ENCODE data around the gene VPS45.

The VPS45 gene

GRCh38 chr1:150094734-150095265, 27.2 kb downstream of the VPS45 start:
- no peaks in the 10 kb centered on the region for H3K9me3 ChIP-seq (ENCODE audit: insufficient read depth, low read depth, low read length)
- peaks cover 58% of the 10 kb centered on the region for H3K36me3 ChIP-seq (ENCODE audit: insufficient read depth, low read length)
- no peak overlapping the region for H3K9ac ChIP-seq (ENCODE audit: low read depth, low read length)
- WGBS, result 97% methylated on average over 2 of the region's 3 CpGs
- no peak overlapping the region for H3K27ac ChIP-seq (ENCODE audit: low read depth, low read length)
- H3K27me3 ChIP-seq (ENCODE audit: insufficient read depth, low read length), result no peaks in the 10 kb centered on the region
- H3K4me3 ChIP-seq (ENCODE audit: low read length), result no peak overlapping the region
- H3K4me1 ChIP-seq (ENCODE audit: insufficient read depth, low read length), result no peaks in the 10 kb centered on the region

DNA sequence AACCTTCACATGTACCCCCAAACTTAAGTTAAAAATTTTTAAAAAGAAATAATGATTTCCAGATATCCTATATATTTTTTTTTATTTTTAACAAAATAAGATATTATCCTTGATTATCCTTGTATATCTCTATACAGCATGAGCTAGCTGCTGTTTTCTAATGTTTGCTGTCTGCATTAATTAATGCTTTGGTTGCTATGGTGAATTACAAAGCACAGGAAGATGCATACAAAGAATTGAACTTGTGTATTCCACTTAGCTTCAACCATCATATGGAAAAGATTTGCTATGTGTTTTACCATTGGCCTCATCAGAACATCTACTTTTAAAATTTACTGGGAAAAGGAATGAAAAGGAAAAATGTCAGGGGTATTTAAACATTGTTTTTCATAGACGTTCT, 35.4 kb downstream of the VPS45 start:
- no peaks in the 10 kb centered on the region for H3K4me1 ChIP-seq (ENCODE audit: insufficient read depth, low read length)
- no peaks in the 10 kb centered on the region for H3K9me3 ChIP-seq (ENCODE audit: insufficient read depth, low read depth, low read length)
- no peak overlapping the region for H3K9ac ChIP-seq (ENCODE audit: low read depth, low read length)
- peaks cover 12% of the 10 kb centered on the region; the same call in 1 of the 2 replicates for H3K36me3 ChIP-seq (ENCODE audit: insufficient read depth, low read length)
- 80% methylated on average over 1 of the region's 1 CpG for WGBS
- no peaks in the 10 kb centered on the region for H3K27me3 ChIP-seq (ENCODE audit: insufficient read depth, low read length)
- H3K27ac ChIP-seq (ENCODE audit: low read depth, low read length), result no peak overlapping the region
- no peak overlapping the region for H3K4me3 ChIP-seq (ENCODE audit: low read length)

DNA sequence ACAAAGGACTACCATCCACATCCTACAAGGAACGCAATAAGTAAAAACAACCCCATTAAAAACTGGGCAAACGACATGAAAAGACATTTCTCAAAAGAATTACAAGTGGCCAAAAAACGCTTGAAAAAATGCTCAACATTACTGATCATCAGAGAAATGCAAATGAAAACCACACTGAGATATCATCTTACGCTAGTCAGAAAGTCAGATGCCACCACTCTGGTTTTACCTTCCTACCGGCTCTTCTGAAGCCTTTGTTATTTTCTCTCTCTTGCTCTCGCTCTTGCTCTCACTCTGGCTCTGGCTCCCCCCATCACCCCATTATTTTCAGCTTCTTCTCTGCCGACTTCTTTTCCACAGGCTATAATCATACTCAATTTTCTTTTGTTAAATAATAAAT, 38.8 kb downstream of the VPS45 start:
- Histone ChIP-seq H3K9me3 (ENCODE audit: insufficient read depth, low read depth, low read length) (no peaks in the 10 kb centered on the region), H3K27me3 (ENCODE audit: insufficient read depth, low read length) (no peaks in the 10 kb centered on the region), H3K4me3 (ENCODE audit: low read length) (no peak overlapping the region), H3K9ac (ENCODE audit: low read depth, low read length) (no peak overlapping the region), H3K36me3 (ENCODE audit: insufficient read depth, low read length) (peaks cover 7% of the 10 kb centered on the region; the same call in 1 of the 2 replicates), H3K4me1 (ENCODE audit: insufficient read depth, low read length) (no peaks in the 10 kb centered on the region), H3K27ac (ENCODE audit: low read depth, low read length) (no peak overlapping the region)
- 79% methylated on average over 7 of the region's 7 CpGs for WGBS

DNA sequence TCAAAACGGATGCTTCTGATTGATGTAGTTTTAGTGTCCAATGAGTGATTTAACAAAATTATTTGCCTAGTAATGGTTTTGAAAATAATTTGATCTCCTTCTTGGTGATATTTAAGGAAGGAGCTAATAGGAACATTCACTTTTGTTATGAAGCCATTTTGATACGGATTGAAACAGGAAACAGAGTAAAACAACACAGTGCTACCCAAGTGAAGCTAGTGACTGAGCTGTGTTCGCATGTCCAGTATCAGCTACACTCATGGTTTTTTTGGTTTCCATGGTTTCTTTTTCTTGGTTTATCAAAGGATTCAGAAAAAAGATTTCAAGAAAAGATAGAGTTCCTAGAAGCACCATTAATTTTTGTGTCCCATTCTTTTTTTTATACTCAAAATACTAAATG, 42.0 kb downstream of the VPS45 start:
- peaks cover 9% of the 10 kb centered on the region; the same call in 1 of the 2 replicates for H3K36me3 ChIP-seq (ENCODE audit: insufficient read depth, low read length)
- H3K27me3 ChIP-seq (ENCODE audit: insufficient read depth, low read length), result no peaks in the 10 kb centered on the region
- no peak overlapping the region for H3K27ac ChIP-seq (ENCODE audit: low read depth, low read length)
- no peaks in the 10 kb centered on the region for H3K4me1 ChIP-seq (ENCODE audit: insufficient read depth, low read length)
- 0 out of 2 replicates have a peak, but pooled peaks cover 2% of the 10 kb centered on the region for H3K9me3 ChIP-seq (ENCODE audit: insufficient read depth, low read depth, low read length)
- WGBS, result 93% methylated on average over 3 of the region's 3 CpGs
- no peak overlapping the region for H3K4me3 ChIP-seq (ENCODE audit: low read length)
- no peak overlapping the region for H3K9ac ChIP-seq (ENCODE audit: low read depth, low read length)

- H3K9ac ChIP-seq (ENCODE audit: low read depth, low read length), result no peak overlapping the region
- no peak overlapping the region for H3K27ac ChIP-seq (ENCODE audit: low read depth, low read length)
- peaks cover 7% of the 10 kb centered on the region for H3K9me3 ChIP-seq (ENCODE audit: insufficient read depth, low read depth, low read length)
- peaks cover 14% of the 10 kb centered on the region; the same call in 1 of the 2 replicates for H3K36me3 ChIP-seq (ENCODE audit: insufficient read depth, low read length)
- H3K4me3 ChIP-seq (ENCODE audit: low read length), result no peak overlapping the region
- 87% methylated on average over 2 of the region's 2 CpGs for WGBS
- no peaks in the 10 kb centered on the region for H3K27me3 ChIP-seq (ENCODE audit: insufficient read depth, low read length)
- H3K4me1 ChIP-seq (ENCODE audit: insufficient read depth, low read length), result no peaks in the 10 kb centered on the region
These were observed 42.5 kb downstream of the VPS45 start for GRCh38 chr1:150110116-150110515.

GRCh38 chr1:150111670-150112069, 44.1 kb downstream of the VPS45 start:
- Histone ChIP-seq H3K4me1 (ENCODE audit: insufficient read depth, low read length) (no peaks in the 10 kb centered on the region), H3K4me3 (ENCODE audit: low read length) (no peak overlapping the region), H3K27me3 (ENCODE audit: insufficient read depth, low read length) (no peaks in the 10 kb centered on the region), H3K36me3 (ENCODE audit: insufficient read depth, low read length) (peaks cover 12% of the 10 kb centered on the region; the same call in 1 of the 2 replicates), H3K27ac (ENCODE audit: low read depth, low read length) (no peak overlapping the region), H3K9me3 (ENCODE audit: insufficient read depth, low read depth, low read length) (peaks cover 11% of the 10 kb centered on the region), H3K9ac (ENCODE audit: low read depth, low read length) (no peak overlapping the region)
- WGBS, result 98% methylated on average over 4 of the region's 5 CpGs

- Histone ChIP-seq H3K36me3 (ENCODE audit: insufficient read depth, low read length) (peaks cover 12% of the 10 kb centered on the region; the same call in 1 of the 2 replicates), H3K9ac (ENCODE audit: low read depth, low read length) (no peak overlapping the region), H3K9me3 (ENCODE audit: insufficient read depth, low read depth, low read length) (peaks cover 11% of the 10 kb centered on the region), H3K4me1 (ENCODE audit: insufficient read depth, low read length) (no peaks in the 10 kb centered on the region), H3K27ac (ENCODE audit: low read depth, low read length) (no peak overlapping the region), H3K4me3 (ENCODE audit: low read length) (no peak overlapping the region), H3K27me3 (ENCODE audit: insufficient read depth, low read length) (no peaks in the 10 kb centered on the region)
- no CpG with 5 or more reads among the region's 1 CpG for WGBS
These were observed 47.5 kb downstream of the VPS45 start for GRCh38 chr1:150115121-150115520.

DNA sequence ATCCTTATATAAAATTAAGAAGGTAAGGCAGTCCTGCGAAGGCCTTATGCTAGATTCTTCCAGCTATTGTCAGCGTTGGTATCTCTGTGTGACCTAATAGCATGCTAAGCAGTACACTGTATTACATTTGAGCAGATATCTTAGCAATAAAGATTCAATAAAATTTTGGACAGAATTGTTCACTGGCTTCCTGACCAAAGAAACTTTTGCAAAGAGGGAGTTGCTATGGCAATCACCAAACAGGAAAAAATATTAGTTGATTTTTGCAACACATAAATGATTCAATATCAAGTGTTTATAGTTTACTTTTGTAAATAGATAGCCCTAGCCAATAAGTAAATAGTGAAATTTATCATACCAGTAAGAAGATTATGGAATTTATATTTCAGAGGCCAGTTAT, 51.1 kb downstream of the VPS45 start:
- 92% methylated on average over 2 of the region's 2 CpGs for WGBS
- peaks cover 6% of the 10 kb centered on the region; the same call in 1 of the 2 replicates for H3K36me3 ChIP-seq (ENCODE audit: insufficient read depth, low read length)
- H3K9me3 ChIP-seq (ENCODE audit: insufficient read depth, low read depth, low read length), result peaks cover 11% of the 10 kb centered on the region

DNA sequence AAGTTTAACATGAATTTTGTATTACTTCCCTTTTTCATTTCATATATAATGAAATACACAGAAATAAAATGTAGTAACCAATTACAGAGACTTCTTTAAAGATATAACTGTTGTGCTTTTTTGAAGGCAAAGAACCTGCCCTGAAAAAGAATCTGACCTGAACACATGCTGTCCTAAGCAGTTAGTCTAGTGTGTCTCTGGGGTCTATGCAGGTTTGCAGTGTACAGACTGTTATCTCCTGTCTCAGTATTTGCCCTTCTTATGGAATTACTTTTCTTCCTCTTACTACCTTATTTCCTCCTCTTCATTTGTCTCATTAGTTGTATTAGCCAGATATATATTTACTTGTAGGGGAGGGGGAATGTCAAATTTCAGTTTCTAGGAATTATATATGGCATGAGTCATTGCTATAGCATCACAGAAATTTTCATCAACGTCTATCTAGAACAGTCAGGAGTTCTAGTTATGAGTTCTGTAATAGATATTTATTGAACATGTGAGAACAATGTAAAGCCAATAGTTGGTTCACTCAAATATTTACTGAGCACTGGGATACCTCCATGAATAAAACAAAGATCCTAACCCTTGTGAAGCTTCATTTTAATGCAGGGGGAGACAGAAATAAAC, 53.8 kb downstream of the VPS45 start:
- no peaks in the 10 kb centered on the region for H3K36me3 ChIP-seq (ENCODE audit: insufficient read depth, low read length)
- H3K27ac ChIP-seq (ENCODE audit: low read depth, low read length), result no peak overlapping the region

More for the DNA sequence above, 51.1 kb downstream of the VPS45 start:
- Histone ChIP-seq H3K27me3 (ENCODE audit: insufficient read depth, low read length) (no peaks in the 10 kb centered on the region), H3K4me3 (ENCODE audit: low read length) (no peak overlapping the region), H3K4me1 (ENCODE audit: insufficient read depth, low read length) (no peaks in the 10 kb centered on the region), H3K9ac (ENCODE audit: low read depth, low read length) (no peak overlapping the region), H3K27ac (ENCODE audit: low read depth, low read length) (no peak overlapping the region)

GRCh38 chr1:150126811-150127210, 59.2 kb downstream of the VPS45 start:
- no peaks in the 10 kb centered on the region for H3K27me3 ChIP-seq (ENCODE audit: insufficient read depth, low read length)
- WGBS, result 100% methylated on average over 1 of the region's 2 CpGs
- H3K27ac ChIP-seq (ENCODE audit: low read depth, low read length), result no peak overlapping the region
- no peak overlapping the region for H3K4me3 ChIP-seq (ENCODE audit: low read length)
- H3K9ac ChIP-seq (ENCODE audit: low read depth, low read length), result no peak overlapping the region
- no peaks in the 10 kb centered on the region for H3K36me3 ChIP-seq (ENCODE audit: insufficient read depth, low read length)
- no peaks in the 10 kb centered on the region for H3K4me1 ChIP-seq (ENCODE audit: insufficient read depth, low read length)
- H3K9me3 ChIP-seq (ENCODE audit: insufficient read depth, low read depth, low read length), result no peaks in the 10 kb centered on the region

More for the DNA sequence above, 53.8 kb downstream of the VPS45 start:
- 92% methylated on average over 1 of the region's 1 CpG for WGBS
- Histone ChIP-seq H3K9ac (ENCODE audit: low read depth, low read length) (no peak overlapping the region), H3K4me3 (ENCODE audit: low read length) (no peak overlapping the region), H3K9me3 (ENCODE audit: insufficient read depth, low read depth, low read length) (no peaks in the 10 kb centered on the region), H3K27me3 (ENCODE audit: insufficient read depth, low read length) (no peaks in the 10 kb centered on the region), H3K4me1 (ENCODE audit: insufficient read depth, low read length) (no peaks in the 10 kb centered on the region)

DNA sequence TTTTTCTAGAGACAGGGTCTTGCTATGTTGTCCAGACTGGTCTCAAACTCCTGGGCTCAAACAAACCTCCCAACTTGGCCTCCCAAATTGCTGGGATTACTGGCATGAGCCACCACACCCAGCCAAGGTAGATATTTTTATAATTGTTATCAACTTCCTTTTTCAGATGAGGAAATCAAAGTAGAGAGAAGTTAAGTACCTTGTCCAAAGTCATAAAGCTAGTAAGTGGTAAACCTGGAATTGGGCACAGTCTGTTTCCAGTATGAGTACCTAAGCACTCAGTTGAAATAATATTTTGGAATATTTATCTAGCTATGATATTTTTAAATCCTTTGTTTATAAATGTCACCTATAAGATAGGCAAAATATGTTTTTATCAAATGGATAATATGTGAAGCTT, 59.9 kb downstream of the VPS45 start:
- no peaks in the 10 kb centered on the region for H3K27me3 ChIP-seq (ENCODE audit: insufficient read depth, low read length)
- no peak overlapping the region for H3K4me3 ChIP-seq (ENCODE audit: low read length)
- H3K27ac ChIP-seq (ENCODE audit: low read depth, low read length), result no peak overlapping the region
- H3K4me1 ChIP-seq (ENCODE audit: insufficient read depth, low read length), result no peaks in the 10 kb centered on the region
- no peak overlapping the region for H3K9ac ChIP-seq (ENCODE audit: low read depth, low read length)
- no peaks in the 10 kb centered on the region for H3K9me3 ChIP-seq (ENCODE audit: insufficient read depth, low read depth, low read length)
- H3K36me3 ChIP-seq (ENCODE audit: insufficient read depth, low read length), result no peaks in the 10 kb centered on the region
